ENCODE data around the gene BTG2. TPM values are rescaled to one million over a fixed set of nuclear protein-coding genes. Genes with fewer than 3 reads are reported as not detected.

Gene BTG2
- 5.1 and 6.1 TPM in 2 replicates for total RNA-seq

DNA sequence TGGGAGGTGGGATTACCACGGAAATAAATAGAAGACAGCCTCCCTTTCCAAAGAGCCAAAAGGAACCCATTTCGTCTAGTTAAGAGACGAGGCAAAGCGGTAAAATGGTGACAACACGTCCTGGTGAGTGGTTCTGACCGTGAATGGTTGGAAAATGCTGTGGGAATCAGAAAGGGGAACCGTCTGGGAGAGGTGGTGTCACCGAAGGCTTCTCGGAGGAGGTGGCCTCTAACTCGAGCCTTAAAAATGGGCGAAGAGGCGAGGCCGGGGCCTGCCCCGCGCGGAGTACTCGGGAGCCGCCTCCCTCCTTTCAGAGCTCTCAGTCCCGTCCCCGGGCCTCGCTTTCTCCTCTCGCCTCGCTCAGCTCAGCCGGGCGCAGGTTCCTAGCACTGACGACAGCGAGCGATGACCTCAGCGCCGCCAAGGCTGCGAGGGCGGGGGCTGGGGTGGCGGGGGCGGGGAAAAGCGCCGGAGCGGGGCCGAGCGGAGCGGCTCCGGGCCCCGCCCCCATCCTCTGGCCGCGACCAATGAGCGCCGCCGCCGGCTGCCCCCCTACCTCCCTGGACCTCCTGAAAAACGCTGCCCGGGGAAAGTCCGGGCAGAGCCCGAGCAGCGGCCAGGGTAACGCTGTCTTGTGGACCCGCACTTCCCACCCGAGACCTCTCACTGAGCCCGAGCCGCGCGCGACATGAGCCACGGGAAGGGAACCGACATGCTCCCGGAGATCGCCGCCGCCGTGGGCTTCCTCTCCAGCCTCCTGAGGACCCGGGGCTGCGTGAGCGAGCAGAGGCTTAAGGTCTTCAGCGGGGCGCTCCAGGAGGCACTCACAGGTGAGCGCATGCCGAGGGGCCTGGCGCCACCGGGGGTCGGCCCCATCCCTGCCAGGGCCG lies at the start of gene BTG2:
Gene BTG2, plus strand, starts transcription at position 601 of the 890 bp plus-strand sequence. Its CDS starts 88 bp downstream, at position 689.

DNA sequence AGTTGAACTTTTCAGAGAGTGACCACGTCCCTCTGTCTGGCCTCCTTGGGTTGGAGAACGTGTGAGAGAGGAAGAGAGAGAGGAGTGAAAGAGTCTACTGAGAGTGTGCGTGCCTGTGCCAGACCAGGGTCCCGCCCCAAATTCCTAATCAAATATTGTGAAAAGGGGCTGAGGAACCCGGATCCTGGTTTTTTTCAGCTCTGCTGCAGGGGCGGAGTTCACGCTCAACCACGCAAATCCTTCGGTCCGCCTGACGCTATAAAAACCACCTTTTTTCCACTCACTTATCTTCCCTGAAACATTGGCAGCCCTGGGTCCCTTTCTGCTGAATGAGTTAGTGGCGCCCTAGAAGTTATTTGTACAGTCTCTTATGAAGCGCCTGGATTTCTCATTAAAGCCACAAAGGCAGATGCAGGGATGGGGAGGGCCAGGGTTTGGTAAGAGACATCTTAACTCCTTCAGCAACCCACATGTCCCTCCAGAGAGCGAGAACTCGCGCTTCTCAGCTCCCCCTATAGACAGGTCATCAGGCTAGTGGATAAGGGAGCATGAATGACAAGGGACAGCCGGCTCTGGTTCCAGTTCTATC lies 45.8 kb downstream of the BTG2 start, which contains the start of gene FMOD:
Gene FMOD, minus strand, starts transcription at position 86 of the 589 bp plus-strand sequence. CDS start 2,852 bp downstream, outside the sequence.

Other genes with a start within 250 kb of the BTG2 start
- gene MYOG, start 219.5 kb upstream of the BTG2 start, total RNA-seq, result not detected in 2 replicates
- gene ADORA1, start 177.8 kb upstream of the BTG2 start, total RNA-seq, result 0.53 TPM in 1 of 2 replicates, not detected in the other
- gene MYBPH, start 129.7 kb upstream of the BTG2 start, total RNA-seq, result 0.18 TPM in 1 of 2 replicates, not detected in the other
- 1.4 TPM in 1 of 2 replicates, not detected in the other for gene CHI3L1, start 118.8 kb upstream of the BTG2 start, total RNA-seq
- gene CHIT1, start 75.8 kb upstream of the BTG2 start, total RNA-seq, result not detected in 2 replicates
- gene FMOD, start 45.6 kb downstream of the BTG2 start, total RNA-seq, result 1.9 and 3.5 TPM in 2 replicates
- gene PRELP, start 170.3 kb downstream of the BTG2 start, total RNA-seq, result 0.18 and 0.58 TPM in 2 replicates
- not detected in 2 replicates for gene OPTC, start 188.6 kb downstream of the BTG2 start, total RNA-seq